GM12878 (cell line): ENCODE measurements around the gene KIF1C.
"Not testable (repeated sequence)": the region's sequence is repeated elsewhere in the genome, so short reads cannot be mapped to it uniquely, and the experiment has no call there.

ENCODE experiments used
- EZH2 ChIP-seq: IDR thresholded peaks from 2 replicates; pipeline ENCODE4 v1.6.1; 2012; ENCODE audit warnings: low read depth, mild to moderate bottlenecking, control low read depth, inconsistent platforms, low read length, borderline replicate concordance; ENCODE audit not compliant: control insufficient read depth
- POLR2AphosphoS5 ChIP-seq: IDR thresholded peaks from 2 replicates; pipeline ENCODE4 v1.6.1; 2011; ENCODE audit warnings: mild to moderate bottlenecking, low read length, inconsistent platforms
- SMC3 ChIP-seq: IDR thresholded peaks from 2 replicates; pipeline ENCODE4 v1.6.1; 2011; ENCODE audit warnings: low read length, improper control_type of control experiment, borderline replicate concordance
- STAT1 ChIP-seq: fragments of 450-650 bp; conservative IDR thresholded peaks from 2 replicates; pipeline ENCODE4 v1.6.1; 2014; ENCODE audit warnings: antibody characterized with exemption, mild to moderate bottlenecking
- TCF7 ChIP-seq: IDR thresholded peaks from 2 replicates; pipeline ENCODE4 v1.6.1; 2014; ENCODE audit warnings: antibody characterized with exemption, borderline replicate concordance
- ZNF217 ChIP-seq: fragments of 450-650 bp; IDR thresholded peaks from 2 replicates; pipeline ENCODE4 v1.6.1; 2017; ENCODE audit warnings: antibody characterized with exemption, mild to moderate bottlenecking
- TF ChIP-seq, protein P1 (sequence below): IDR thresholded peaks from 2 replicates; pipeline ENCODE4 v1.6.1; 2011; ENCODE audit warnings: mild to moderate bottlenecking, low read depth, low read length, moderate library complexity; ENCODE audit not compliant: insufficient replicate concordance

DNA sequence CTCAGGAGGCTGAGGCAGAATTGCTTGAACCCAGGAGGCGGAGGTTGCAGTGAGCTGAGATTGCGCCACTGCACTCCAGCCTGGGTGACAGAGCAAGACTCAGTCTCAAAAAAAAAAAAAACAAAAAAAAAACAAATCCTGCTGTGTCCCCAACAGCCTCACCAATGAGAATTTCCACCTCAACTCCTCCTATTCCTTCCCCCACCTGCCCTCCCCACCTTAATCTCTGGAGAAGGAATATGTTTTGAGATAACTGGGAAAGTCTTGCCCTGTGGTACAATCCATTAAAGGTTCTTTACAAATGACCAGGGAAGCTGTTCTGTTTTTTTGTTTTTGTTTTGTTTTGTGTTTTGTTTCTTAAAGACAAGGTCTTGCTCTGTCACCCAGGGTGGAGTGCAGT is 32.4 kb downstream of the KIF1C start:
- TF ChIP-seq STAT1, TCF7, POLR2AphosphoS5, EZH2, ZNF217, SMC3: not testable (repeated sequence)
- TF ChIP-seq, protein P1, sequence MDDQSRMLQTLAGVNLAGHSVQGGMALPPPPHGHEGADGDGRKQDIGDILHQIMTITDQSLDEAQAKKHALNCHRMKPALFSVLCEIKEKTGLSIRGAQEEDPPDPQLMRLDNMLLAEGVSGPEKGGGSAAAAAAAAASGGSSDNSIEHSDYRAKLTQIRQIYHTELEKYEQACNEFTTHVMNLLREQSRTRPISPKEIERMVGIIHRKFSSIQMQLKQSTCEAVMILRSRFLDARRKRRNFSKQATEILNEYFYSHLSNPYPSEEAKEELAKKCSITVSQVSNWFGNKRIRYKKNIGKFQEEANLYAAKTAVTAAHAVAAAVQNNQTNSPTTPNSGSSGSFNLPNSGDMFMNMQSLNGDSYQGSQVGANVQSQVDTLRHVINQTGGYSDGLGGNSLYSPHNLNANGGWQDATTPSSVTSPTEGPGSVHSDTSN: not testable (repeated sequence)
